ENCODE measurements around the gene TNIP3. TPM values are rescaled to one million over a fixed set of nuclear protein-coding genes. Genes with fewer than 3 reads are reported as not detected.
A peak's percentile ranks its signal among the peaks of the same experiment; 100 is the strongest.

TNIP3 gene
- total RNA-seq, 1 donor from 2014 or later, result 4.9 TPM

DNA sequence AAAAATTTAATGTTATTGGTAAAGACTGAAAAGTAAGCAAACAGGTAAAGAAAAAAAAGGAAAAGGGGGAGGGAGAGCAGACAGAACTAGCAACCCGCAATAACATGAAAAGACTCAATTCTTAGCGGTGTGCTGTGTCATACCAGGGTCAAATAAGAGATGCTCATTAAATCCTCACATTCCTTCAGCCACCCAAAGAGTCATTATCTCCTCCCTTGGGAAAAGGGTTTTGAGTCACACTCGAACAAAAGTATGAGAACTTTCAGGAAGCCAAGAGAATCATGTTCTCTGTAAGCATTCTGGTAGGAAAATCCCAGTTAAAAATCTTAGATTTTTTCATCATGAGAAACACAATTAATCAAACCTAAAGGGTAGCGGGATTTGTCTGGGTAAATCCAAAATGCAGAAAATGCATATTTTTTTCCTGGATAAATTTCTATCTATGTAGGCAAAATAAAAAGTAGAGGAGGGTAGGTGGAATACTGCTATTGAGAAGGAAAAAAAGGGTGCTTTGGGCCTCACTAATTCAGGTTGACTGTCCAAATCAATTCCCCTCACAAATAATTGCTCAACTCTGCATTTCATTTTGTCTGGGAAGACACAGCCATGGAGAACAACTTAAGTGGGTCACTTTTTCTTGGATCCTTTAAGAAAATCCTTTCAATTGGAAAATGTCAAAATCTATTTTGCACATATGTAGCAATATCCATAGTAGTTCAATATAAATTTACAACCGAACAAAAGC, 23.2 kb downstream of the TNIP3 start:
- no peak for DNase-seq (ENCODE audit: extremely low read depth, low read depth, low spot score)

DNA sequence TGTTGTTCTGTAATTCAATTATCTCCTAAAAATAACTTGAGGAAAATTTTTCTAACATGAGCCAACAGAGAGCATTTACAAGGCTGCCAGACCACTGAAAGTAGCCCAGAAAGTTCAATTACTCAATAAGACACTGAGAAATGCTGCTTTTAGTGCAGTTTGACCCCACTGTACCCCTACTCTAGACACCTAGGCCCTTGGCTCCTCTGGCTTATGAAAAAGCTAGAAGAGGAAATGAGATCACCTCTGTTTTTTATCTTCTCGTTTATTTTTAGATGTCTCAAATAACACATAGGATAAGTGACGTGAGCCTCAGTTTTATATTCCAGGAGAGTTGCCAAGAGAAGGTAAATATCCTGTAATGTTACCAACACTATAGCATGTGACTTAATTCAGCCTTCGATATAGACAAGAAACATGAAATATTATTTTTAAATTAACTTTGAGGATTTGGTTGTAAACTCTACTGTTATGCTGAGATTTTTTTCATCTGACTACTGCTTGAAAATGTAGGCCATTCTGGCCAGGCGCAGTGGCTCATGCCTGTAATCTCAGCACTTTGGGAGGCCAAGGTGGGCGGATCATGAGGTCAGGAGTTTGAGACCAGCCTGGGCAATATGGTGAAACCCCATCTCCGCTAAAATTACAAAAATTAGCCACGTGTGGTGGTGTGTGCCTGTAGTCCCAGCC, 24.4 kb downstream of the TNIP3 start:
- no peak for DNase-seq (ENCODE audit: extremely low read depth, low read depth, low spot score)

DNA sequence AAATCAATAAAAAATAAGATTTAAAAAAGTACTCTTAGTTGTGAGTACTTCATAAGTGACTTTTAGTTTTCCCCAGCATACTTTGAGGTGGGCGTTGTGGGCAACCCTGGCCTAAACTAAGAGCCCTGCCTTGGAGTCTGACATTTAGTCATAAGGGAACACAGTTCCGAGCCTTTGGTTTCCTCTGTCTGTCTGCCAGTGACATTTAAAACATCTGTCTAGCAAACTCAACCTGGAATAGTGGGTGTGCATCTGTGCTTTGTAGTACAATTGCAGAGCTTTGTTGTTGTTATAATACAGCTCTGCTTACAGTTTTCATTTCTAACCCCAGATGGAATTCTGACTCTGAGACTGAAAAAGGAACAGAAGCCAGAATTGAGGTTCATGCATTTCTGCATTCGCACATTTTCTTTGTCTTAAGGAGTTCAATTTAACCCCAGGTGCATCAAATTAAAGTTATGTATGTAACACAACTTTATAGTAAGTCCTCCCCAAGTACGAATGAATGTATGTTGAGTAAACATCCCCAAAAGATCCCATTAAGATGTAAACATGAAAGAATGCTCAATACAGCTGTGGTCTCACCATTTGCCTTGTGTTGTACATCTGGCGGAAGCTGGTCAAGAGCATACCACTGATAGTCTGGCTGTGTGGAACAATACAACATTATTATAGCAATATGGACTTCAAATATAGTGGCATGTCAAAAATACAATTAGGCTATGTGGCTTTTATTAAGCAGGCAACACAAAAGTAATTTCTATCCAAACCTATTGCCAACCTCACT, 25.9 kb downstream of the TNIP3 start:
- no peak for DNase-seq (ENCODE audit: extremely low read depth, low read depth, low spot score)

DNA sequence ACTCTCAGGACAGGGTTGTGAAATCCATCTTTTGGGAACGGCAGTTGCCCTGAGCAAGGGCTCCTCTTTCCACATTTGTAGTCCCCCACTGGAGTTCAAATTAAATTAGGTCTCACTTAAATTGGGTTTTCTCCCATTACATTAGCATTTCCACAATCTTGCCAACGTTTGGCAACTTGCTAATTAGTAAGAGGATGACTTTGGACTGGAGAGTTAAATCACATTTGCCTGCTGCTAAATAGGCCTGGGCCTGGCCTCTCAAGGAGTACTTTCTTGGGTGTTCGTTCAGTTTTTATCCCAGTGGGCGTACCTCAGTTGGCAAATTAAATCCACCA, 33.8 kb downstream of the TNIP3 start:
- no peak for DNase-seq (ENCODE audit: extremely low read depth, low read depth, low spot score)

DNA sequence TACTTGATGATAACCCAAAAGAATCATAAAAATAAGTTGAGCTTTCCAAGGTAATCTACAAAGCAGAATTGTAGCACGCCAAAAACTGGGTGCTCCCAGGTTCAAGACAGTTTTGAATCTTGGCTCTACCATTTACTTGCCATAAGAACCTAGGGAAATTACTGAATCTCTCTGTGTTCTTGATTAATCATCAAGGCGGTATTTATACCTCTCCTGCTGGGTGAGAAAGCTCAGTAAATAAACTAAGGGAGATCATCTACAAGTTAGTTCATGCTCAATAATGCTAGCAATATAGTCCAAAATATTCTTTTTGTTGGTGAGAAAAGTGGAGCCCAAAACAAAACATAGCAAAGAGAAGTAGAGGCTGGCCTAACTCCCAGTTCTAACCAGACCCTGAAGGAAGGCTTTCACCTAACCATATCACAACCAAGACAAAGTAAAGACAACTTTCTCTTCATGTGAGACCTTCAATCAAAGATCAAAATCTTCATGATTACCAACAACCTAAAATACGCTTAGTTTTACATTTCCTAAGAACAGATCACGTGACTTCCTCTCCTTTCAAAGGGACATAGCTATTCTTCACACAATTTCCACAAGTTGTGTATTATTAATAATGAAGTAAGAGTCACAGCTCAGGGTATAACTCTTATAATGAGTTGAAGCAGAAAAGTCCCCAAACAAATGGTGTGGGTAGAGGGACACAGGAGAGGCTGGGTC, 34.4 kb downstream of the TNIP3 start:
- no peak for DNase-seq (ENCODE audit: extremely low read depth, low read depth, low spot score)

DNA sequence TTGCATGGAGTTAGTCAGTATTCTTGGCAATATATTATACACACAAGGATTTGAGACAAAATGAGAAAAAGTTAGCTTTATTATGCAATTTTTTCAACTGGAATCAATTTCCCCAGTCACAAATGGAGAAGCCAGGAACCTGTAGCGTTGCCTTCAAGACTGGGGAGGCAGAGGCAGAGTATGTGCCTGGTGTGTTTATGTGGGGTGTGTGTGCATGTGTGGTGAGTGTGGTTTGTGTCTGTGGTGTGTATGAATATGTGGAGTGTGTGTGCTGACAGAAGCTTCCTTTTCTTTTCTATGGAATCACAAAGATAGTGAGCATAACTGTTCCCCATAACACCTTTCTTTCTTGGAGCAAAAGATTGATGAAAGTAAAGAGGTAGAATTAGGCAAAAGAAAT, 37.0 kb downstream of the TNIP3 start:
- no peak for DNase-seq (ENCODE audit: extremely low read depth, low read depth, low spot score)

DNA sequence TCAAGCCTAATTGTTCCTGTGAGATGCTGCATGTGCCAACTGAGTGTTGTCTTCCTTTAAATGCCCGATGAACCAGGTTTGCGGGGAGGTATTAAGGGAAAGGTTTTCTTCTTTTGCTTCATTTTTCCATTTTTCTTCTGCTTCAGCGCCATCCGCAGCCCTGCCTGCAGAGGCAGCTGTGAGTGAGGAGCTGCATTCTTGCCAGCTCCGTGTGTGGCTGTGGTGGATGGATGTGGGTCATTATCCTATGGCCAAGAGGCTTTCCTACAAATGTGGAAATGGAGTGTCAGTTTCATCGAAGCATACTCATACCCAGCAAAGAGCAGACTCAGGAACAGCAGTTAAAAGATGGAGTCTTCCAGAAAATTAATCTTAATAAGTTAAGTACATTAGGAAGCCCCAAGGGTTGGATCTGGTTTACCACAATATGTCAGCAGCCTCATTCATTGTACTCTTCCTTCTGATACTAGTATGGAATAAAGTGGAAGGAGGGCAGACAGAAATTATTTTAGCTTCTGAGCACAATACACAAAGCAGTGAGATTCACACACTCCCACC, 37.6 kb downstream of the TNIP3 start:
- DNase-seq (ENCODE audit: extremely low read depth, low read depth, low spot score), result no peak

DNA sequence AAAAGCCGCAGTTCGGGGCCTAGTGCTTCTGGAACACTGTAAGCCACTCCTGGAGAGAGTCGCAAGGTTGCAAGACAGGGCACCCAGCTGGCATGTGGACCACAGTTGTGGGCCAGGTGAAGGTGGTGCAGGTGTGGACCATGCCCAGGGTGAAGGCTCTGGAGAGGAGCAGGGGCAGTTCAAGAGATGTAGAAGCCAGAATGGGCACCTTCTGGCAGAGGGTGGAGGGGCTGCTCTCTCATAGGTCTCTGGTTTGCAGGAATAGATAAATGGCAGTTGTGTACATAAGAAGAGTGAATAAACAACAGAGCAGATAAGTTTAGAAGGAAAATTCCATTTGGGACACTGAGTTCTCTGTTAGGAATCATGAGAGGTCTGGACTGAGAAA, 38.6 kb downstream of the TNIP3 start:
- no peak for DNase-seq (ENCODE audit: extremely low read depth, low read depth, low spot score)

DNA sequence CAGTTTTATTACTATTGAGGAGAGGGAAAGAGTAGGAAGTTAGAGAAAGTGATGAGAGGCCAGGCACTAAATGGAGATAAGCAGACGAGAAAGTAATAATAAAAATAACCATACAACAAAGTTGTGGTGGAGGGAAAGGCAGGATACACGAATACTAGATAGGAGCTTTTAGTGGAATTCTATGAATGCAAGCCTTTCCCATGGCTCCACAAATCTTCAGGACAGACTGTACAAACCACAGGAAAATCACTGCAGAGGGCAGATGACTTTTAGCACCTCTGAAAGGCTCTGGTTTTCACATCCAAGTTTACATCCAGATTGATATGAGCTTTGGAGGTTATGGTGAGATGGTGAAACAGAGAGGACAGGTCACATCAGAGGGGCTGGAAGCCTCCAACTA, 41.5 kb downstream of the TNIP3 start:
- DNase-seq (ENCODE audit: extremely low read depth, low read depth, low spot score), result no peak

DNA sequence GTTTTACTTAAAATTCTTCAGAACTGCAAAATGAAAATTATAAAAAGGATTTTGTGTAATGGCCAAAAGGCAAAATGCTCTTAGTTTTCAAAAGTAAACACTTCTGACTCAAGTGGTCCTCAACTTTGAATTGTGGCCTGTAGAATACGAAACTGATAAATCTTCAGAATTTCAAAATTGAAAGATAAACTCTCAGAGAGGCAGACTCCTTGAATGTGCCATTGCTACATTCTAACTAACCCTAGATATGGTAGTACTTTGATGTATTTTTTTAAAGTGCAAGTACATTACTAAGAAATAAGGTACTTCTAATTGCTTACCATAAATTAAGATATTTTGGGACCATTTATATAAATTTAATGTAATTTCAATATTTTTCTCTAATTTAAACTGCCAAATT, 44.4 kb downstream of the TNIP3 start:
- DNase-seq (ENCODE audit: extremely low read depth, low read depth, low spot score), result no peak

DNA sequence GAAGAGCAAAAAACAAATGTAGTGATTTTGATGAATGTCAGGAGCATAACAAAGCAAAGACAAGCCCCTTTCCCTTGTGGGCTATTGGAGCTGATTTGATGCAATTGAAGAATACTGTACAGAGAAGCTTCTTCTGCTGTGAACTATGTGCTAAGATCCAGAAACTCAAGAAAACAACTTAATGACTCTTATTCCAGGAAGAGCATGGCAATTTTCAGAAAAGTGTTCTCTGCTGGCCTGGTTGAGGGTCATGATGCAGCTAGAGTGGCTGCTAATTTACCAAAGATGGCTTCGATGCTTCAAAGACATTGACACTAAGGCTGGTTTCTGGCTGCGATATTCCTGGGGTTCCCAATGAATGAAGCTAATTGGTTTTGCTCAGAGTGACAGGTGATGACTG, 45.8 kb downstream of the TNIP3 start:
- no peak for DNase-seq (ENCODE audit: extremely low read depth, low read depth, low spot score)

DNA sequence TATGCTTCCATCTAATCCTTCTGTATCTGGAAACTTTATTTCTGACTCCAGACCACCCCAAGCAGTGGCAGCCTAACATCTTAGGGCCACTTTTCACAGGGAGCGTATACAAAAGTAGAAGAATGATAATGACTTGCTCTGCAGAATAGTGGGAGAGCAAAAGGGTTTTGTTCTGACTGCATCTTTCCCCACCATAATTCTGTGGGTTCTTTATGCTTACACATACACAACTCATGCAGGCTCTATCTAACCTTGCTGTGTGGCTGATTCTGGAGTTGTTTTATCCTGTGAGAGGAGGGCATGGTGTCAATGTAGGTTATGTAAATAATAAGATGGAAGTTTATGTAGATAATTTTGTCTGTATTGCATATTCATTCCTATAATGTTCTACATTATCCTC, 49.4 kb downstream of the TNIP3 start:
- DNase-seq (ENCODE audit: extremely low read depth, low read depth, low spot score), result no peak

DNA sequence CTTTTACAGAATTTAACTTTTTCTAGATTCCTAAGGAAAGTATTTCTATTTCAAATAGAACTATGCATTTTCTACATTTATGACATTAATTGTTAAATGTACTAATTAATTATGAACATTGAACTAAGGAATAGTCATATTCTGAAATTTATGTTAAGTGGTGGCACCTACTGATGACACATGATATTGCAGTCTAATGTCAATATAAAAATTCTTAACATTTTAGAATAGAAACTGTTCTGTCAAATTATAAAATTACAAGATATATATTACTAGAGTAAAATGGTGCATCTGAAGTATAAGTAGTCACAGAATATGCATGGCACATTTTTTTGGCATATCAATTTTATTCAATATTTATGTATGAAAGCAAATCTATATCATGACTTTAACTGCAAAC, 51.6 kb downstream of the TNIP3 start:
- DNase-seq (ENCODE audit: extremely low read depth, low read depth, low spot score), result no peak

DNA sequence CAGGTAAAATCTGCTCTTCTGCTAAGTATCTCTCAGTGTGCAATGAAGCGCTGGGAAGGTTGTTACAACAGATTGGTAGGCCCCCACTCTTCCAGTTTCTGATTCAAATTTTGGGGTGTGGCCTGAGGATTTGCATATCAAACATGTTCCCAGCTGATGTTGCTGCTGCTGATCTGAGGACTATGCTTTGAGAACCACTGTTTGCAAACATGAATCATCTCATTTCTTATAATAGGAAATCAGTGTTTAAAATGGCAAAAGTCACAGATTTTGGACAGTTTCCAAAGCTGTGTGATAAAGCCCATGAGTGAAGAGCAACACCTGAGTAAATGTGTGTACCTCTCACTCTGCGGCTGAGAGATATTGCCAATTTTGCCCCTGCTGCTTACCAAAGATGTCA, 55.6 kb downstream of the TNIP3 start:
- DNase-seq (ENCODE audit: extremely low read depth, low read depth, low spot score), result no peak

DNA sequence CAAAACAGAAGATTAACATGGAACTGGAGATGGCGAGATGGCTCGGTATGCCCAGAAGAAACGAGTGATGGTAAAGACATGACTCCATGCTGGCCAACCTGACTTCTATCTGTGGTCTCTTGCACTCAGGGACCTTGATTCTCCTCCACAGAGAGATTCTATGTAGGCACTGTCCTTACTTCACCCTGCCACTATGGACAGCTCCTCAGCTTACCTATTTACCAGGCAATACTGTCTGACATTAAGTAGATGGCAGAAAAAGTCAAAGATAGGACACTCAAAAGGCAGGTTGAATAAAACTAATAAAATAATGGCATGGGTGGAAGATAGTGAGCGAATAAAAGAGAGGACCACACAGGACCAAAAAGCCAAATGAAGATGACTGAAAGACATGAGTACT, 56.6 kb downstream of the TNIP3 start:
- no peak for DNase-seq (ENCODE audit: extremely low read depth, low read depth, low spot score)

DNA sequence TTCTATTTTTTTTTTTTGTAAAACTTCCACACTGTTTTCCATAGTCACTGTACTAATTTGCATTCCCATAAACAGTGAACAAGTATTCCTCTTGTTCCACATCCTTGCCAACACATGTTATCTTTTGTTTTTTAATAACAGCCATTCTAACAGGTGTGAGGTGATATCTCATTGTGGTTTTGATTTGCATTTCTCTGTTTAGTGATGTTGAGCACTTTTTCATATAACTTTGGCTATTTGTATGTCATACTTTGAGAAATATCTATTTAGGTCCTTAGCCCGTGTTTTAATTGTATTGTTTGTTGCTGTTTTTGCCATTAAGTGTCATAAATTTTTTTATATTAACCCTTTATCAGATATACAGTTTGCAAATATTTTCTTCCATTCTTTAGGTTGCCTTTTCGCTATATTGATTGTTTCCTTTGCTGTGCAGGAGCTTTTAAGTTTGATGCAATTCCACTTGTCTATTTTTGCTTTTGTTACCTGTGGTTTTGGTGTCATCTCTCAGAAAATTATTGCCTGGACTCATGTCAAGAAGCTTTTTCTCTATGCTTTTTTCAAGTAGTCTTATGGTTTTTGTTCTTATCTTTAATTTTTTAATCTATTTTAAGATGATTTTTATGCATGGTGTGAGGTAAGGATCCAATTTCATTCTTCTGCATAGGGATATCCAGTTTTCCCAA, 63.9 kb downstream of the TNIP3 start:
- DNase-seq (ENCODE audit: extremely low read depth, low read depth, low spot score), result no peak

DNA sequence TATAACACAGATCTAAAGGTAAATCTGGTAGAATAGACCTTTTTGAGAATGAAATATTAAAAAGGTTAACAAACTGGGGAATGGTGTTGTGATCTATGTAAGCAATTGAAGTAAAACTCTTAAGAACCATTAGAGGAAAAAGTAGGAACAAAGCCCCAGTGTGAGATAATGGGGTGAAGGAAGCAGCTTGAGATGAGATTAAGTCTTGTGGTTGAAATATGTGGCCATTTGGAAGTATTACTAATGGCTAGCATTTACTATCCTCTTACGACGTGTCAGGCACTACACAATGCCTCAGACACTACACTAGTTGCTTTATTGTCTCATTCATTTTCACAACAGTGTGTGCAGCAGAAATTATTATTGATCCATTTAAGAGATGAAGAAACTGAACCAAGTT, 65.9 kb downstream of the TNIP3 start:
- DNase-seq (ENCODE audit: extremely low read depth, low read depth, low spot score), result no peak

DNA sequence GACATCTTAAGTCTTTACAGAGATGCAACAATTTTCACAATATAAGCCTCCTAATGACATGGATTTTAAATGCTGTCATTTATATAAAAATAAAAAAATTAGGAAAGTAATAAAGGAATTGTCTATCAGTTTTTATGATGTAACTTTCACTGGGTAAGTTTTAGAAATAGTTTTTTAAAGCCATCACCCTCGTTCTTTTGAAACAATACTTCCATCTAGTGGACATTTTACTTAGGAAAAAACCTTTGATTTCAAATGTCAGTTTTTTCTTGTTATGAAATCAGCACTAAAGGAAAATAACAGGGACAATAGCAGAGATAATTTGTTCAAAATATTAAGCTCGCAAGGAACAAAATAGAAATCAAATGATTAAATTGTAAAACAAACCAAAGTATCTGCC, 67.5 kb downstream of the TNIP3 start:
- peak; percentile 7 for DNase-seq (ENCODE audit: extremely low read depth, low read depth, low spot score)

DNA sequence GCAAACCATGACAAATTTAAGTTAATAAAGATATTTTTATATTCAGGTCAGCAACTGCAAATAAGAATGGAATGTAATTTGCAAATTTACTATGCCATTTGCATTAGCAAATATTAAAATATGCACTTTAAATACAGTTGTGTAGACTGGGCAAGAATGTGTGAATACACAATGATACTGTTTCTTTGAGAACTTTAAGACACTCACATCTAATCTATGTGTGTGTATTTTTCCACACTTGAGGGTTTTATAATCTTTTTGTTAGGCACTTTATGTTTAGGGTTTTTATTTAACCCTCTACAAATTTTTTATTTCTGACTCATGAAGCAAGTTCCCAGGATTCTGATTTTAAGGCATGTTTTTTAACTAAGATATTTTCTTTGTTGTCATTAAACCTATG, 67.9 kb downstream of the TNIP3 start:
- DNase-seq (ENCODE audit: extremely low read depth, low read depth, low spot score), result no peak

DNA sequence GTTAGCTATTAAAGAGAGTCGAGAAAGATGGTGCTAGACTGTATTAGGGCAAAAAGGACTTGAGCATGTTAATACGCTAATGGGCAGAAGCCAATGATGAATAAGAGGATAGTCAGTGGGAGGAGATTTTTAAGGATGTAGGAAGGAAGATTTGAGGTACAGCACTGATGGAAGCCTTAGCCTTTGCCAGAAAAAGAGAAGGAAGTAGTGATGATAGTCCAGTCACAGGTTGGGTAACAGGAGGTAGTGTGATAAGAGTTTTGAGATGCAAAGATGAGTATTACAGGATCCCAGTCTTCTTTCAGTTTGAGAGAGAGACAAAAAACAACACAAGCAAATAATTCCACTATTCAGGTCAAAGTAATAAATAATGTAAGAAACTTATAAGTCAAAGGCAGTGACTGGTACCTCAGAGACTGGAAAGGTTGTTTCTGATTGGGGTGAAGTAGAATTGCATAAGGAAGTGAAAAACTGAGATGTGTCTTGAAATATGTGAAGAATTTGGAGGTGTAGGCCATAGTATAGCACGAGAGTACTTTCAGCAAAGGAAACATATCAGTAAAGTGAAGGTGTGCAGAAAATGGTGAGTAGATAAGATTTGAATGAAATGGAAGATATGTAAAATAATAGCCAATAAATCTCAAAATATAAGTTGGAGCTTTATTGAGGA, 69.7 kb downstream of the TNIP3 start:
- no peak for DNase-seq (ENCODE audit: extremely low read depth, low read depth, low spot score)
